ENCODE data around the gene F10. TPM values are rescaled to one million over a fixed set of nuclear protein-coding genes. Genes with fewer than 3 reads are reported as not detected.
A peak's percentile ranks its signal among the peaks of the same experiment; 100 is the strongest.

F10 gene
- total and polyA plus RNA-seq, 4 donors, result 2.5 to 18.8 (median 7.7) TPM

DNA sequence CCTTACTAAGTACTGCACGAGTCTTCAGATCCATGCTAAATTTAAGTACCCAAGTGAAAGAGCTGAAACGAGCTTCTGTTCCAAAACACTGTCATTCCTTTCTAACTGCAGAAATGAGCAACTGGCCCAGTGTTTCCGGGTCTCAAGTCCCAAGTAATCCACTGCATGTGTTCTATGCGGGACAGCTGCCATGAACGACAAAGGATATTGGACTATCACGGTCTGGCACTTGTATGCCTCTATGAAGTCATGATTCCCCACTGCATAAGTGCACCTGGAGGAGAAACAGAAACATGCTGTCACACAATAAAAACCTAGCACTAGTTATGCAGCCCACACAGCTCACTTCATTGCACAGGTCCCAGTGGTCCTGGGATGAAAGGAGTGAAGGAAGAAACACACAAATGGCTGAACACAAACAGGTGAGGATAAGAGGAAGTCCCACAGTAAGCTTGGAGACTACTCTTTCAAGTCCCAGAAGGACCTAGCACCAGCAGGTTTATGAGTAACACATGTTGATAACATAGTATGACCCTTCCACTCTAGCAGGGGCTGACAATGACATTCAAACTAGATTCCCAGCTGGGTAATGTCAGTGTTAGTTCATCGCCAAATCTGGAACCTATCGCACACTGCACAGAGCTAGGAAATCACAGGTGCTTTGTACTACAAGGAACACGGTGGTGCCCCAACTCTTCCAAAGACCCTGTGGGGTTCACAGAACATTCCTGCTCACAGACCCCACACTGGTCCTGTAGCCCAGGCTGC, 74.6 kb downstream of the F10 start:
- Histone ChIP-seq H3K27me3 (ENCODE audit: control insufficient read depth in 3 of 3, insufficient read depth in 3 of 3, low read length in 2 of 3) (no peaks in the 10 kb centered on the region), H3K9me3 (ENCODE audit: control insufficient read depth in 4 of 4, insufficient read depth in 3 of 4, low read length in 3 of 4) (no peaks in the 10 kb centered on the region), H3K27ac (ENCODE audit: low read depth in 1 of 2, low read length in 1 of 2) (peak overlapping the region in 1 of 2 donors; percentile 67), H3K9ac (ENCODE audit: insufficient read depth in 1 of 2, low read length in 2 of 2) (no peak overlapping the region), H3K4me3 (no peak overlapping the region), H3K4me1 (ENCODE audit: control insufficient read depth in 5 of 5, insufficient read depth in 5 of 5, low read length in 5 of 5) (peaks cover 0 to 9% (median 0%) of the 10 kb centered on the region in 5 donors), H3K36me3 (ENCODE audit: control insufficient read depth in 4 of 4, insufficient read depth in 4 of 4, low read length in 4 of 4) (peaks cover 21 to 39% (median 30%) of the 10 kb centered on the region in 4 donors)
- WGBS, 2 donors, result 90 to 92% methylated on average over 9 of the region's 9 CpGs
- no peak for DNase-seq
- no peak for ATAC-seq (ENCODE audit: insufficient read depth, low FRiP score)
- TF ChIP-seq, protein P1, sequence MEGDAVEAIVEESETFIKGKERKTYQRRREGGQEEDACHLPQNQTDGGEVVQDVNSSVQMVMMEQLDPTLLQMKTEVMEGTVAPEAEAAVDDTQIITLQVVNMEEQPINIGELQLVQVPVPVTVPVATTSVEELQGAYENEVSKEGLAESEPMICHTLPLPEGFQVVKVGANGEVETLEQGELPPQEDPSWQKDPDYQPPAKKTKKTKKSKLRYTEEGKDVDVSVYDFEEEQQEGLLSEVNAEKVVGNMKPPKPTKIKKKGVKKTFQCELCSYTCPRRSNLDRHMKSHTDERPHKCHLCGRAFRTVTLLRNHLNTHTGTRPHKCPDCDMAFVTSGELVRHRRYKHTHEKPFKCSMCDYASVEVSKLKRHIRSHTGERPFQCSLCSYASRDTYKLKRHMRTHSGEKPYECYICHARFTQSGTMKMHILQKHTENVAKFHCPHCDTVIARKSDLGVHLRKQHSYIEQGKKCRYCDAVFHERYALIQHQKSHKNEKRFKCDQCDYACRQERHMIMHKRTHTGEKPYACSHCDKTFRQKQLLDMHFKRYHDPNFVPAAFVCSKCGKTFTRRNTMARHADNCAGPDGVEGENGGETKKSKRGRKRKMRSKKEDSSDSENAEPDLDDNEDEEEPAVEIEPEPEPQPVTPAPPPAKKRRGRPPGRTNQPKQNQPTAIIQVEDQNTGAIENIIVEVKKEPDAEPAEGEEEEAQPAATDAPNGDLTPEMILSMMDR (IDR thresholded peaks at IDR 0.05; ENCODE audit: control extremely low read depth, extremely low read depth), result no peak

Small RNA genes within 50 kb of the gene (small RNA-seq; reads per million reads assigned to genes)
- not detected for gene AL137002.1 (ENCODE audit: low replicate concordance)

Other genes starting within 250 kb of the F10 start
- 10 to 100 TPM; 33.3 to 78.7 TPM for gene MCF2L, start 153.6 kb upstream of the F10 start, total RNA-seq
- 10 to 100 TPM; 21.0 to 38.5 TPM for gene MCF2L, start 153.6 kb upstream of the F10 start, polyA plus RNA-seq
- gene F7, start 17.0 kb upstream of the F10 start, total RNA-seq, result under 1 TPM; 0.21 to 0.26 TPM
- under 1 TPM; 0.04 to 0.07 TPM for gene F7, start 17.0 kb upstream of the F10 start, polyA plus RNA-seq
- not detected for gene PROZ, start 35.8 kb downstream of the F10 start, total RNA-seq
- not detected for gene PROZ, start 35.8 kb downstream of the F10 start, polyA plus RNA-seq
- gene PCID2, start 85.9 kb downstream of the F10 start, total RNA-seq, result 10 to 100 TPM; 36.8 to 86.2 TPM
- 10 to 100 TPM; 31.5 to 37.8 TPM for gene PCID2, start 85.9 kb downstream of the F10 start, polyA plus RNA-seq
- 10 to 100 TPM; 73.7 to 88.1 TPM for gene CUL4A, start 86.8 kb downstream of the F10 start, total RNA-seq
- 10 to 100 TPM; 29.2 to 41.3 TPM for gene CUL4A, start 86.8 kb downstream of the F10 start, polyA plus RNA-seq
- 100 to 1,000 TPM in 1 of 2 donors, 10 to 100 TPM in 1; 76.8 to 320 TPM for gene LAMP1, start 174.4 kb downstream of the F10 start, total RNA-seq
- gene LAMP1, start 174.4 kb downstream of the F10 start, polyA plus RNA-seq, result 100 to 1,000 TPM in 1 of 2 donors, 10 to 100 TPM in 1; 84.1 to 215 TPM
- gene GRTP1, start 241.3 kb downstream of the F10 start, total RNA-seq, result 1 to 10 TPM; 6.6 to 8.3 TPM
- 1 to 10 TPM; 3.6 to 4.8 TPM for gene GRTP1, start 241.3 kb downstream of the F10 start, polyA plus RNA-seq

Measured in lung (tissue), 13 donors.